HG03139 (cell line): Measurements from ENCODE around the gene GALNT17.
"Not testable (repeated sequence)": the region's sequence is repeated elsewhere in the genome, so short reads cannot be mapped to it uniquely, and the experiment has no call there.

Source experiments
- ATAC-seq: cut with Tn5 transposase; IDR thresholded peaks from one replicate; pipeline ENCODE4 v1.9.1; 2021; ENCODE audit not compliant: unreplicated experiment

The GALNT17 gene

DNA sequence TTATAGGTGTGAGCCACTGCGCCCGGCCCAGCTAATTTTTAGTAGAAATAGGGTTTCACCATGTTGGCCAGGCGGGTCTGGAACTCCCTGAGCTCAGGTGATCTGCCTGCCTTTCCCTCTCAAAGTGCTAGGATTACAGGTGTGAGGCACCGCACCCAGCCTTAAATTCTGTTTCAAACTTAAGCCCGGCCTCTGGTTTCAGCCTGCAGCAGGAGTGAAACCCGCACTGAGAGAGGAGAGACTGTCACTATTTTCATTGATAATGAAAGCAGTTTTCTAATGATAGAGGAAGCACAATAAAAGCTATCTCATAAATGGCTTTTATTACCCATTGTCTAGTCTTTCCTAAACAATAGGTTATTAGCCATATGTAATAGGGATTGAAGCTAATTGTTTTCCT, 415.5 kb downstream of the GALNT17 start:
- ATAC-seq, result no peak

DNA sequence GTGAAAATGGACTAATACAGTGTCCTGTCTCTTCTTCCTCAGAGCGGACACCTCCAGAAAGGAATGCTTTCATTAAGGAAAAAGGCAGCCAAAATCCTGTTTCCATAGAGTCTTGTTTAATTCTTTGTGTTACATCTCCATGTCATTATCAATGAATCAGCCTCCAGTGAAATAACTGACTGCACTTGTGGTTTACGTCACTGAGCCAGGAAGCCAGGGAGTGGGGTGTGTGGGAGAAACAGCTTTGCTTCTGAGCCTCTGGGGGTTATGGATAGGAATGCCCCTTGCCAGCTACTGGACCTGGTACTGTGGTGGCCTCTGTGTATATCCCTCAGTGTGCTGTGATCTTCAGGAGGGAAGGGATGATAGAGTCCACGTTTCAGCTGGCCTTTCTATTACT, 416.8 kb downstream of the GALNT17 start:
- ATAC-seq, result no peak

DNA sequence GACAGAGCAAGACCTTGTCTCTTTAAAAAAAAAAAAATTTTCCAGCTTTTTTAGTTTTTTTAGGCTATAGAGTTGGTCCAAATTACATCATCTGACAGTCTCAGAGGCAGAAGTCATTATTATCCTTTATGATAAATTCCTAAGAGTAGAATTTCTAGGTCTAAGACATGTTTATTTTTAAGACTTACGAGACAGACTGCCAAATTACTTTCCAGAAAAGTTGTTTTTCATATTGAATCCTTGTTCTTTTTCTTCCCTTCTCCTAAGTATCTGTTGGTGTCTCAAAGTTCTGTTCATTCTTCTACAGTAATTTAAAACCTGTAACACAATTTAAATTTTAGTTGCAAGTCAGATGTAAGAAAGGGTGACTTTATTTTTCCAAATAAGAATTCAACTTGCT, 421.4 kb downstream of the GALNT17 start:
- ATAC-seq, result no peak

DNA sequence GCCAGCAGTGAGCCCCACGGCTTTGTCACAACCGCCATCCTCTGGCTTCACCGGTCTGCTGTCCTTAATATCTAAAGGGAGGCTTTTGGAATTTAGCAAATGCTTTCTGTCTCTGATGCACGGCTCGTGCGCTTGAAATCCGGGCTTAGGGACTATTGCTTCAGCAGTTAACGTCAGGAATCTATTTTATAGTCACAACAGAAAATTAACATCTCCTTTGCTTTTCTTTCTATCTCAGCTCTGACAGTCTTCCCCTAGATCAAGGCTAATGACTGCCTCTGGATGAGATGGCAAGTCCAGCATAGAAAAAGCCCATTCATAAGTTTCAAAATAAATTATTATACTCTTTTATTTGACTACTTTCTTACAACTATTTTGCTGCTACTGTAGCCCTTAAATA, 423.8 kb downstream of the GALNT17 start:
- ATAC-seq, result no peak

DNA sequence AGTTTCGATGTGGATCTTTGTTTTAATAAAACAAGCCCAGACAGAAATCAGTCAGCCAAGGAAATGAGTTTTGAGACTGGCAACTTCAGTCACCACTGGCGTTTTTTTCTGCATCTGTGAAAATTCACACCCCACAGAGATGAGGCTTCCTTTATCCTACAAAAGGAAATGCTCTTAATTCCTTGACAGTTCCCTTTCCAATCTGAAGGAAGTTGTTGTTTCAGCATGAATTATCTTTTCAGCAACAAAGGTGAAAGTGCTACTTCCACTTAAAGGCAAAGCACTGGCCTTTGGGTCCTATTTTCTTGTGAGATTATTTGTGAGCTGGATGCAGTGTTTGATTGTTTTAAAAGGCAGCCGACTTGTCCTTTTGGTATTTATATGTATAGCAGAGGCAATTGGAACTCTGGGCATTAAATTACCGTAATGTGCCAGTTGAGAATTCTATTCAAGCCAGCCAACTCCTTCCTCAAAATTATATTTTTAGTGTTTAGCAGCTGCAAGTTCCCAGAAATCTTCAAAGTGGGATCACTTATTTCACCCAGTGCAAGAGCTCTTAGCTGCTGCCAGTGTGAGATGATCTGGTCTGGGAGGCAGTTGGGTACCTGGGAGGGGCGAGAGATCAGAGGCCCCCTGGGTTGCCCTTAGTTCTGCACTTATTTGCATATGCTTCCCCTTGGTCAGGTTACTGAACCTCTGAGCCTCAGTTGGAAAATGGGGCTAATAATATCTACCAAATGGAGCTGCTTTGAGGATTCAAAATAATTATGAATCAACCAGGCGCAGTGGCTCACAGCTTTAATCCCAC, 427.1 kb downstream of the GALNT17 start:
- ATAC-seq, result no peak

DNA sequence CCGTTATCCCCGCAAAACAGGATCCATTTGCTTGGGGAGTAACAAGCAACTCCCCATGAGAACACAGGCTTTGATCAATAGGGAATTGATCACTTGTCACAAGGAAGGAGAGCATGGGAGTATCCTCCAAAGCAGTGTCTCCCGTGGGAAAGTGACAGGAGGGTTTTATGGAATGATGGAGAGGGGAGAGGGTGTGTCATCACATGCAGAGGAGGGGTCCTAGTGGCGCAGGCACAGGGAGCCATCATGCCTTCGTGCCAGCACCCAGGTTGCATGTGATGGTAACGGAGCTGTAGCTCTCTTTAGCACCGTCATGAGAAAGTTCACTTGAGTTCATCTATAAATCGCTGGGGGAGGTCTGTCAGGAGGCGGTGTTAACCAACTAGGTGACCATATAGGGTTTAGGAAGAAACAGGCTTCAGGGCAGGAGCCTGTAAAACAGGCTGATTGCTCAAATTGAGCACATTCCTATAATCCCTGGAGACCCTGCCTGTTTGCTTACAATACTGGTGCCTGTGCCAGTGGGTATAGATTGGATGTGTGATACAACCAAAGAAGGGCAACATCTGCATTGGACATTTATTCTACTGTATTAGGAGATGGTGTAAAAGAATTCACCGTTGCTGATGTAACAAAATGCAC, 428.5 kb downstream of the GALNT17 start:
- no peak for ATAC-seq

DNA sequence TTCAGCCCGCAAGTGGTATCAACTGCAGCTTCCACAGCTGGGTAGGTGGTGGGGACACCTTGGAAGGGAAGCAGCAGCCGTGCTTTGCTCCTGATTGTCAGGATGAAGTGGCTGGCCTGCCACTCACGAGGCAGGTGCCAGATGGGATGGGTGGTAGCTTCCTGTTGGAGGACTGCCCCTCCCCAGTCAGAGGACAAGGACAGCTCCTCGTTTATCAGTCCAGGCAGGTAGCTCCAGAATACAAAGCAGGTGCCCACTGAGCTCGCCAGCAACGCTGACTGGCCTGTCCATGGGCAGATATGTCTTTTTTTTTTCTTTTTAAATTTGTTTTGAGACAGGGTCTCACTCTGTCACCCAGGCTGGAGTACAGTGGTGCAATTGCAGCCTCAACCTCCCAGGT, 431.3 kb downstream of the GALNT17 start:
- no peak for ATAC-seq

DNA sequence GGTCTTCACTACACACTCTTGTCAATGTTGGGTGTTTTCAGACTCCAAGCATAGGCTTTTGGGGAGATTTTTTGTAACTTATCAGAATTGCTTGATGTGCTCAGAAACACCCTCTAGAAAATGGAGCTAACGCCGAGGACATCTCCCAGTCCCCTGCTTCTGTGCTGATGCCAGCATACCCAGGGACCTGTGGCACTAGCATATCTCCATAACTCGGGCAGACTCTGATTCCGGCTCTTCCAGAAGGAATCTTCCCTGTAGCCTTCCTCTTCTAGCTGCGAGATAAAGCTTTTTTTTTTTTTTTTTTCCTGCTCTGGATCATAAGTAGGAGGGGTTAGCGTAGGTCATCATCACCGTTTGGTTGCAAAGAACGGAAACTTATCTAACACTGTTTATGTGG, 434.4 kb downstream of the GALNT17 start:
- no peak for ATAC-seq

DNA sequence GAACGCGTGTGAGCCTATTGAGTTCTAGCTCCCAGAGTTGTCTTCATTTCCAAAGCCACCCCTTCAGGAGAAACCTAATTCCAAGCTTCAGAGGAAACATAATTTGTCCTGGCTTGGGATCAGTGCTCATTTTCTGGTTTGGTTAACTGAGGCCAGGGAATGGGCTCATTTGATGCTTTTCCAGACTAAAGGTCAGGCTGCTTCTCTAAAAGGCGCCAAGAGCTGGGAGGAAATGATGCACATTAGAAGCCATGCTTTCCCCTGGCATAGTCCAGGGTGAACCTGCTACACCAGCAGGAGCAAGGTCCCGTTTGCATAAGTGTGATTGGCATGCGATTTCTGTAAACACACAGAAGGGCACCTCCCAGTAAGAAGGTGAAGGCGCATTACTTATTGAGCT, 435.0 kb downstream of the GALNT17 start:
- ATAC-seq, result no peak

DNA sequence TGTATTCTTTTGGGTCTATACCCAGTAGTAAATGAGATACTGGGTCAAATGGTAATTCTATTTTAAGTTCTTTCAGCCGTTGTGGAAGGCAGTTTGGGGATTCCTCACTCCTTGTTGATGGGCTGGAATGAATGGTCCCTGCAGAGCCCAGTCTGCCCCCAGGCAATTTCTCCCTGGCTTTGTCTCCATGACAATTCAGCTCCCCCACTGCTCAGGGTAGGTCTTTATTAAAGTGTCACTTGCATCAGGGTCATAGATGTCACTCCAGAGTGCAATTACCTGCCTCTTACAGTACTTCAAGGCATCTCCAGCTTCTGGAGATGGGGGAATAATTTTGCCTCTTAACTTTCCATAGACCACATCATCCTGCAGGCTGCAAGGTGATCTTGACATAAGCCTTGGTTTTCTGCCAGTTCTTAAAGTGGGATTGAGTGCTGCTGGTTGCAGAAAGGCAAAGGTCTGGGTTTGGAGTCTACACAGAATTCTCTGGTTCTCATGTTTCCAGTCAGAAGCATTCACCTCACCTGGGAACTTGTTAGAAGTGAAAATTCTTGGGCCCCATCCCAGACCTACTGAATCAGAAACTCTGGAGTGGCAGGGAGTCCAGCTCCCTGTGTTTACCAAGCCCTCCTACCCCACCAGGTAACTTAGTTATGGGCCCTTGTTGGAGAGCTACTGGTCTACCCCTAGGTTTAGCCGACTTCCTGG, 442.4 kb downstream of the GALNT17 start:
- ATAC-seq, result no peak

DNA sequence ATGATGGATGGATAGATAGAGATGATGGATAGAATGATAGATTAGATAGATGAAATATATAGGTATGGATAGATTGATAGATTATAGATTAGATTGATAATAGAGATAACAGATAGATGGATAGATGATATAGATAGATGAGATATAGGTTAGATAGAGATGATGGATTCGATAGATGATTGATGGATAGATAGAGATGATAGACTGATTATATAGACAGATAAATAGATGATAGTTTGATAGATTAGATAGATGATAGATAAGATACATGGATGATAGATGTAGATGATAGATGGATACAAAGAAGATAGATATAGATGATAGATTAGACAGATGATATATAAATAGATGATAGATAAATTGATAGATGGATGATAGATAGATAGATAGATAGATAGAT, 448.1 kb downstream of the GALNT17 start:
- ATAC-seq, result no peak

DNA sequence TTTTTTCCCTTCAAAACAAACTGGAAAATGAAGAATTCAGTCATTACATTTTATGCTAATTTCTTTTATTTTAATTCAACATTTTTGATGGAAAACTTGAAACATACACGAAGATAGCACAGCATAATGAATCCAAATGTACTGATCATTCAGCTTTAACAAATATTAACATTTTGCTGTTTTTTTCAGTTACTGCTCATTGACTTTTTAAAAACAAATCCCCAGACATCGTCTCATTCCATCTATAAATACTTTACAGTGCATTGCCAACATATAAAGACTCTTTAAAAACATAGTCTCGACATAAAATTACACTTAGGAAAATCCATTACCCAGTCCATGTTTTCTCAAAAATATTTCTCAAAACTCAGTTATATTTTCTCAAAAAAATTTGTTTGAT, 452.3 kb downstream of the GALNT17 start:
- ATAC-seq, result no peak

DNA sequence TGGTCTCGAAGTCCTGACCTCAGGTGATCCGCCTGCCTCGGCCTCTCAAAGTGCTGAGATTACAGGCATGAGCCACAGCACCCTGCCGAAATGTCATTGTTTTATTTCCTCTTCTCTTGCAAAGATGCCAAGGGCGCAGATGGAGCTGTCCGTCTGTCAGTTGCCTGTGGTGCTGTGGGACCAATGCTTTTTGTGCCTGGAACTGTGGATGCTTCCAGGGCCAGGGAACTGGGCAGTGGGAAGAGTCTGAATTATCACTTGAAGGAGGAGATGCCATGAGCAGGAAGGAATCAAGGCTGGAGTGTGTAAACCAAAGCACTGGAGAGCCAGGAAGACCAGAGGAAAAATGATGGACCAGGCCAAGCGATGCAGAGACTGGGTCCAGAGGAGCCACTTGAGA, 459.9 kb downstream of the GALNT17 start:
- ATAC-seq, result no peak

DNA sequence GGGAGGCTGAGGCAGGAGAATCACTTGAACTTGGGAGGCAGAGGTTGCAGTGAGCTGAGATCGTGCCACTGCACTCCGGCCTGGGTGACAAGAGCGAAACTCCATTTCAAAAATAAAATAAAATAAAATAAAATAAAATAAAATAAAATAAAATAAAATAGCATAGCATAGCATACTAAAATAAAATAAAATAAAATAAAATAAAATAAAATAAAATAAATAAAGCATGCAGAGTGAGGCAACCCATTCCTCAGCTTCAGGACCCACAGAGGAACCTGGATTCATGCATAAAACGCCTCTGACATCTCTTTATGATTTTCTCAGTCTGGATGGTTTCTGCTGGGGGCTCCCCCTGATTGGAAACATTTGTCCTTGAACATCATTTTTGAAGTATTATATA, 460.4 kb downstream of the GALNT17 start:
- not testable (repeated sequence) for ATAC-seq

DNA sequence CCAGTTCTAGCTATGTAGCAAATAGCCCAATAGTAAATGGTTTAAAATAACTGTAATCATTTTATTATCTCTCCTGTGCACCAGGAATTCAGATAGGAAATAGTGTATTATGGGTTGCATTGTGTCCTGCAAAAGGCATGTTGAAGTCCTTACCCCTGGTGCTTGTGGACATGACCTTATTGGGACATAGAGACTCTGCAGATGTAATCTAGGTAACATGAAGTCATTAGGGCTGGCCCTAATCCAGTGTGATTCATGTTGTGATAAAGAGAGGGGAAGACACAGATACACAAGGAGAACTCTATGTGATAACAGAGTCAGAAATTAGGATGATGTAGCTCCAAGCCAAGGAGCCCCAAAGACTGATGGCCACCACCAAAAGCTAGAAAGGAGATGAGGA, 462.8 kb downstream of the GALNT17 start:
- ATAC-seq, result no peak

DNA sequence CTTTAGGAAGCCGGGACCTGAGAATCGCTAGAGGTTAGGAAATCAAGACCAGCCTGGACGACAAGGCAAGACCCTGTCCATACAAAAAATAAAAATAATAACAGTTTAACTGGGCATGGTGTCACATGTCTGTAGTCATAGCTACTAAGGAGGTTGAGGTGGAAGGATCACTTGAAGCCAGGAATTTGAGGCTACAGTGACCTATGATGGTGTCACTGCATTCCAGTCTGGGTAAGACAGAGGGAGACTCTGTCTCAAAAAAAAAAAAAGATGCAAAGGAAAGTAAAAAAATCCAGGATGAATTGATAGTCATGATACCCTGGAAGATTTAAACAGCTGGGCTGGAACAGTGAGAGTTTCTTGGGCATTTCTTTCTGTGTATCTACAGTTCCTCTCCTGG, 463.2 kb downstream of the GALNT17 start:
- no peak for ATAC-seq

DNA sequence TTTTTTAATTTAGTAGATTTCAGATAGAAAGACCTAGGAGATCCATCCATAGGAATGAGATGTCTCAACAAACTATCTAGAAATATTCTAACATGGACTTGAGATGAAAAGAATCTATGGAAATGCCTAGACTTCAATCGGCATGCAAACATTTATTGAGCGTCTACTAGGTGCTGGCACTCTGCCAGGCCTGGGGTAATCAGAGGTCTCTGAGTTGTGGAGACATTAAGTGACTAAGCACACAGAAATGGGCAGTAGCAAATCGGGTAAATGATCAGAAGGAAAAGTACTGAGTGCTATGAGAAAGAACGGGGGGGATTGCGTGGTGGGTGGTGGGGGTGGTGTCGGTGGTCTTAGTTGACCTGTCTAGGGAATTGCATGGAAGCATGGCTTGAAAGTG, 466.6 kb downstream of the GALNT17 start:
- no peak for ATAC-seq

DNA sequence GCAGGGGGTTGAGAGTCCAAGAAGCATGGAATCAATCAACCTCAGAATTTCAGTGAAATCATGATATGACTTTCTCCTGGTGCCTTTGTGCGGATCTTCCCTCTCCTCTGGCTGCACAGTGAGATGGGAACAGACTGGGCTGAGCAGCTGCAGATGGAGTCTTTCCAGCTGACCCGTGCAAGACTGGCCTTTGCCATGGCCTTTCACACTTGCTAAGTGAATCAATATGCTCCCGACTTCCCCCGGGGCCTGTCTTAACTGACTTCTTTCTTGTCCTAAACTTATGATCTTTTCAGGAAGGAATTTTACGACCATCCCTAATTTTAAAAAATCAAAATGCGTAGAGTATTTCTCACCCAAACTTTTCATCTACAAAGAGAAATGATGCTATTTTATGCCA, 469.9 kb downstream of the GALNT17 start:
- ATAC-seq, result no peak

DNA sequence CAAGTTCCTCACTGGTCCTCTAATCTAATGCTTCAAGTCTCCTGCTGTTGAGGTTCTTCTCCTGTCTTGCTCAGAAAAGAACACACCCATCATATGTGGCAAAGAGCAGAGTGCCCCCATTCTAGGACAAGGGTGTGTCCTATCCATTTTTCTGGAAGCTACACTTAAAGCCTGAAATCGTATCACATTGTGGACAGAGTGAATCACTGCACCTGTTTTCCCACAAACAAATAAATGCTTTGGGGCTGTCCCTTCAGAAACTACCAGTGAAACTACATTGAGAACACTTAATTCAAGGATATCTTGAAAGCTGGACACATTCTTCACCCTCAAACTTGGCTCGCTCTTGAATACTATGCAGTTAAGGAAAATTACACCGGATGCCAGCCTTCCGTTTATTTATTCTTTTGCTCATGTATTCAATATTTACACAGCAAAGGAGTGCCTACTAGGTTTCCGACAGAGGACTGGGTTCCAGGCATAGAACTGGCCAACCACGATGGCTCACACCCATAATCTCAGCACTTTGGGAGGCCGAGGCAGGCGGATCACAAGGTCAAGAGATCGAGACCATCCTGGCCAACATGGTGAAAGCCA, 473.0 kb downstream of the GALNT17 start:
- ATAC-seq, result no peak

DNA sequence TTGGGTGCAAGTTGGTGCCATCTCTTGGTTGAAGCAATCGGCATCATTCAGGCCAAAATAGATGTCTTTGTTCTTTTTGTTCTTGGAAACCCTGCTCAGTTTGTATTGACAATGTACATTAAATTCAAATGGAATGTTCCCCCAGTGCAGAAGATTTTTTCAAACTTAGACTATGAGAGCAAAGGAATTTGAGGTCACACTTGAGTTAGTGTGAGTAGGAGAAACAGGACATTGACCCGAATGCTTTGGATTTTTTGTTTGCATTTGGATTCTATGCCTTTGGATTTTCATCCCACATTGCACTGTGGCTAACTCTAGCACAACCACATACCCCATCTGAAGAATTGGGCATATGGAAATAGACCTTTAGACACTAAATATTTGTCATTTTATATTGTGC, 480.0 kb downstream of the GALNT17 start:
- no peak for ATAC-seq

DNA sequence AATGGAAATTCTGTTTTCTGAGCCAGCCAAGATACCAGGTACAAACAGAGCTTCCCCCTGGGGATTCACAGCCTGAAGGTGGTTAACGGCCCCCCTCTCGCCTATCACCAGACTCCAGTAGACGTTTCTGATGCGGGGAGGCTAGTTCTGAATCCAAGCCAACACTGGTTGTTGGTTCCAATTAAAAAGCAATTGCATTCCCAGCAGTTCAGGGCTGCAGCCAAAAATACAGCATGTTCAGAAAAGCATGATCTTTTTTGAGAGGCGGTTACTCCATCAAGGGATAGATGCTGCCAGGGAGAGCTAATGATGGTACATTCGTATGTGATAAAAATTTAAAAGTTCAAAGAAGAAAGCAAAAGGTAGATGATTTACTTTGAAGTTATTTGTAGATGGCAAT, 481.0 kb downstream of the GALNT17 start:
- ATAC-seq, result no peak

DNA sequence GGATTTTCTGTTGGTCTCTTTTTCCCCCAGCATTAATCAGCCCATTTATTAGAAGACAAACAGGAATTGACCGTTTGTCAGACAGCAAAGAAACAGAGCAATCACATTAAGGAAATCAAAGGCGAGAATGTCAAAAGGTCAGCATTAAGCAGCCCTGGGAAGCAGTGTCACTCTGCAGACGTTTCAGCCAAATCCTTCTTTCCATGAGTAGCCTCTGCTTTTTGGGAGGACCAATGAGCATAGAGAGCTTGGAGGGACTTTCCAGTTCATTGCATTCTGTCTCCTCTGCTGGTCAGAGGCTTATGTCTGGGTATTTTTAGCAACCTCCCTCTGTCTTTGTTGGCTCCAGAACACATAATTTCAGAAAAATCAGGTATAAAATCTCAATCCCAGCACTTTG, 481.4 kb downstream of the GALNT17 start:
- ATAC-seq, result no peak
